ENCODE measurements around the gene SLCO1A2. TPM values are rescaled to one million over a fixed set of nuclear protein-coding genes. Genes with fewer than 3 reads are reported as not detected.

Gene SLCO1A2
- polyA plus RNA-seq, 3 donors: not detected

DNA sequence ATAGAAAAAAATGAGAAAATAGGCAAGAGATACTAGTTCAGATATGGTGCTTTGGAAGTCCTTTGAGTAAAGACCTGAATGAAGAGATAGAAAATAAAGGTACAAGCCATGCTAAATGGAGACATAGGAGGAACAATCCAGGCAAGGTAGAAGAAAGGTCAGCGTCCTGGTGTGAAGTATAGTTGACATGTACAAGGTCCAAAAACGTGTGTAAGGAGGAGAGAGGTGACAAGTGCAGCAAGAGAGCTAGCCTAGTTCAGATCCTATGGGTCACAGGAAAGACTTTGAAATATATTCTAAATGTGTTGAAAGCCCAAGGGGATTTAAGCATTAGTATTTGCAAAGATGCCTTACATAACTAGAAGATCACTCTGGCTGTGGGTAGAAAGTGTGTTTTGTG lies 115.5 kb downstream of the SLCO1A2 start:
- 48% methylated on average over 2 of the region's 2 CpGs for WGBS (ENCODE audit: insufficient coverage)
- H3K9me3 Mint-ChIP-seq: peaks cover 0 to 9% (median 7%) of the 10 kb centered on the region in 7 donors
- Histone ChIP-seq H3K27me3 (ENCODE audit: control insufficient read depth in 2 of 2, insufficient read depth in 2 of 2, low read length in 2 of 2) (no peaks in the 10 kb centered on the region), H3K4me3 (replicated peaks in 1 of 3; ENCODE audit: low read depth in 2 of 3, low read length in 3 of 3) (no peak overlapping the region), H3K27ac (ENCODE audit: low read depth in 1 of 2, low read length in 2 of 2) (no peak overlapping the region), H3K4me2 (replicated peaks; ENCODE audit: extremely low read depth, low read length, poor library complexity, severe bottlenecking) (no peak overlapping the region), H3K9me3 (replicated peaks in 1 of 2; ENCODE audit: control insufficient read depth in 1 of 2, insufficient read depth in 1 of 2, low read length in 2 of 2) (peaks cover 0 to 2% of the 10 kb centered on the region in 2 donors), H3K79me2 (ENCODE audit: insufficient read depth, low read length) (no peaks in the 10 kb centered on the region), H4K20me1 (ENCODE audit: insufficient read depth, low read length) (no peaks in the 10 kb centered on the region), H3K36me3 (replicated peaks in 1 of 2; ENCODE audit: control insufficient read depth in 1 of 2, insufficient read depth in 2 of 2, low read length in 2 of 2) (no peaks in the 10 kb centered on the region), H2AFZ (ENCODE audit: insufficient read depth, low read depth, low read length, poor library complexity, severe bottlenecking) (no peak overlapping the region), H3K9ac (ENCODE audit: insufficient read depth, low read length, poor library complexity, severe bottlenecking) (no peak overlapping the region), H3K4me1 (ENCODE audit: control insufficient read depth in 1 of 2, insufficient read depth in 2 of 2, low read length in 2 of 2) (no peaks in the 10 kb centered on the region)
- no peak overlapping the region for H3K27ac Mint-ChIP-seq
- H3K4me1 Mint-ChIP-seq: no peaks in the 10 kb centered on the region
- TF ChIP-seq, protein P1, sequence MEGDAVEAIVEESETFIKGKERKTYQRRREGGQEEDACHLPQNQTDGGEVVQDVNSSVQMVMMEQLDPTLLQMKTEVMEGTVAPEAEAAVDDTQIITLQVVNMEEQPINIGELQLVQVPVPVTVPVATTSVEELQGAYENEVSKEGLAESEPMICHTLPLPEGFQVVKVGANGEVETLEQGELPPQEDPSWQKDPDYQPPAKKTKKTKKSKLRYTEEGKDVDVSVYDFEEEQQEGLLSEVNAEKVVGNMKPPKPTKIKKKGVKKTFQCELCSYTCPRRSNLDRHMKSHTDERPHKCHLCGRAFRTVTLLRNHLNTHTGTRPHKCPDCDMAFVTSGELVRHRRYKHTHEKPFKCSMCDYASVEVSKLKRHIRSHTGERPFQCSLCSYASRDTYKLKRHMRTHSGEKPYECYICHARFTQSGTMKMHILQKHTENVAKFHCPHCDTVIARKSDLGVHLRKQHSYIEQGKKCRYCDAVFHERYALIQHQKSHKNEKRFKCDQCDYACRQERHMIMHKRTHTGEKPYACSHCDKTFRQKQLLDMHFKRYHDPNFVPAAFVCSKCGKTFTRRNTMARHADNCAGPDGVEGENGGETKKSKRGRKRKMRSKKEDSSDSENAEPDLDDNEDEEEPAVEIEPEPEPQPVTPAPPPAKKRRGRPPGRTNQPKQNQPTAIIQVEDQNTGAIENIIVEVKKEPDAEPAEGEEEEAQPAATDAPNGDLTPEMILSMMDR (IDR thresholded peaks at IDR 0.05): no peak
- DNase-seq: no peak
- no peaks in the 10 kb centered on the region for H3K36me3 Mint-ChIP-seq
- no peaks in the 10 kb centered on the region for H3K27me3 Mint-ChIP-seq (ENCODE audit: low read depth in 3 of 3)
- intact Hi-C loops (cut with micrococcal nuclease): no loop called here
- H3K4me3 Mint-ChIP-seq: no peak overlapping the region

Other genes starting within 250 kb of the SLCO1A2 start
- gene SLCO1B1, start 203.7 kb downstream of the SLCO1A2 start, polyA plus RNA-seq: not detected
- not detected for gene IAPP, start 38.0 kb upstream of the SLCO1A2 start, polyA plus RNA-seq
- gene PYROXD1, start 102.7 kb upstream of the SLCO1A2 start, polyA plus RNA-seq: 10 to 100 TPM; 13.6 to 24.4 (median 16.2) TPM
- 10 to 100 TPM; 16.0 to 21.7 (median 18.6) TPM for gene RECQL, start 166.7 kb upstream of the SLCO1A2 start, polyA plus RNA-seq
- 10 to 100 TPM; 14.0 to 24.5 (median 21.4) TPM for gene GOLT1B, start 166.9 kb upstream of the SLCO1A2 start, polyA plus RNA-seq
- under 1 TPM in 1 of 3 donors, not detected in 2; 0.21 TPM for gene SPX, start 191.4 kb upstream of the SLCO1A2 start, polyA plus RNA-seq